ENCODE measurements around the gene SF3A1. TPM values are rescaled to one million over a fixed set of nuclear protein-coding genes. Genes with fewer than 3 reads are reported as not detected.

The SF3A1 gene
- total and polyA plus RNA-seq, 2 of the 8 experiments (the other 6 are each of a cell fraction or from before 2014, with no cell fraction given), result 27.8 to 285 TPM

Other genes with a start within 250 kb of the SF3A1 start
- 3.3 and 3.5 TPM in 2 replicates for gene LIF, start 110.1 kb downstream of the SF3A1 start, total RNA-seq (2021; fragmentation: NEBNext Ultra II Directional; extraction: Animal tissue kit (Norgen Biotek cat#: 25700))
- 3.3 and 4.1 TPM in 2 replicates for gene LIF, start 110.1 kb downstream of the SF3A1 start, polyA plus RNA-seq (2011; rRNA removed)
- gene OSM, start 90.0 kb downstream of the SF3A1 start, total RNA-seq (2021; fragmentation: NEBNext Ultra II Directional; extraction: Animal tissue kit (Norgen Biotek cat#: 25700)), result not detected in 2 replicates
- not detected in 2 replicates for gene OSM, start 90.0 kb downstream of the SF3A1 start, polyA plus RNA-seq (2011; rRNA removed)
- gene CASTOR1, start 67.4 kb downstream of the SF3A1 start, total RNA-seq (2021; fragmentation: NEBNext Ultra II Directional; extraction: Animal tissue kit (Norgen Biotek cat#: 25700)), result 8.4 and 10.3 TPM in 2 replicates
- gene CASTOR1, start 67.4 kb downstream of the SF3A1 start, polyA plus RNA-seq (2011; rRNA removed), result 36.0 and 44.6 TPM in 2 replicates
- gene TBC1D10A, start 30.0 kb downstream of the SF3A1 start, total RNA-seq (2021; fragmentation: NEBNext Ultra II Directional; extraction: Animal tissue kit (Norgen Biotek cat#: 25700)), result 5.4 and 6.5 TPM in 2 replicates
- gene TBC1D10A, start 30.0 kb downstream of the SF3A1 start, polyA plus RNA-seq (2011; rRNA removed), result 7.0 and 11.3 TPM in 2 replicates
- gene CCDC157, start 113 bp upstream of the SF3A1 start, total RNA-seq (2021; fragmentation: NEBNext Ultra II Directional; extraction: Animal tissue kit (Norgen Biotek cat#: 25700)), result 4.1 and 4.8 TPM in 2 replicates
- gene CCDC157, start 113 bp upstream of the SF3A1 start, polyA plus RNA-seq (2011; rRNA removed), result 8.4 and 9.4 TPM in 2 replicates
- 15.3 and 19.0 TPM in 2 replicates for gene RNF215, start 30.5 kb upstream of the SF3A1 start, total RNA-seq (2021; fragmentation: NEBNext Ultra II Directional; extraction: Animal tissue kit (Norgen Biotek cat#: 25700))
- gene RNF215, start 30.5 kb upstream of the SF3A1 start, polyA plus RNA-seq (2011; rRNA removed), result 13.1 and 16.4 TPM in 2 replicates
- gene SEC14L2, start 40.1 kb upstream of the SF3A1 start, total RNA-seq (2021; fragmentation: NEBNext Ultra II Directional; extraction: Animal tissue kit (Norgen Biotek cat#: 25700)), result 2.8 and 4.3 TPM in 2 replicates
- gene SEC14L2, start 40.1 kb upstream of the SF3A1 start, polyA plus RNA-seq (2011; rRNA removed), result 1.8 and 3.2 TPM in 2 replicates
- gene MTFP1, start 68.9 kb upstream of the SF3A1 start, total RNA-seq (2021; fragmentation: NEBNext Ultra II Directional; extraction: Animal tissue kit (Norgen Biotek cat#: 25700)), result 59.8 and 66.4 TPM in 2 replicates
- 98.8 and 120 TPM in 2 replicates for gene MTFP1, start 68.9 kb upstream of the SF3A1 start, polyA plus RNA-seq (2011; rRNA removed)
- not detected in 2 replicates for gene SEC14L3, start 115.1 kb upstream of the SF3A1 start, total RNA-seq (2021; fragmentation: NEBNext Ultra II Directional; extraction: Animal tissue kit (Norgen Biotek cat#: 25700))
- gene SEC14L3, start 115.1 kb upstream of the SF3A1 start, polyA plus RNA-seq (2011; rRNA removed), result not detected in 2 replicates
- gene SEC14L4, start 148.8 kb upstream of the SF3A1 start, total RNA-seq (2021; fragmentation: NEBNext Ultra II Directional; extraction: Animal tissue kit (Norgen Biotek cat#: 25700)), result 3.9 and 4.9 TPM in 2 replicates
- gene SEC14L4, start 148.8 kb upstream of the SF3A1 start, polyA plus RNA-seq (2011; rRNA removed), result 2.6 and 2.9 TPM in 2 replicates
- gene SEC14L6, start 189.8 kb upstream of the SF3A1 start, total RNA-seq (2021; fragmentation: NEBNext Ultra II Directional; extraction: Animal tissue kit (Norgen Biotek cat#: 25700)), result 0.63 and 0.80 TPM in 2 replicates
- 1.9 and 2.1 TPM in 2 replicates for gene SEC14L6, start 189.8 kb upstream of the SF3A1 start, polyA plus RNA-seq (2011; rRNA removed)
- gene GAL3ST1, start 217.8 kb upstream of the SF3A1 start, total RNA-seq (2021; fragmentation: NEBNext Ultra II Directional; extraction: Animal tissue kit (Norgen Biotek cat#: 25700)), result 10.5 and 11.0 TPM in 2 replicates
- 32.1 and 32.5 TPM in 2 replicates for gene GAL3ST1, start 217.8 kb upstream of the SF3A1 start, polyA plus RNA-seq (2011; rRNA removed)
- gene PES1, start 235.0 kb upstream of the SF3A1 start, total RNA-seq (2021; fragmentation: NEBNext Ultra II Directional; extraction: Animal tissue kit (Norgen Biotek cat#: 25700)), result 121 and 133 TPM in 2 replicates
- 191 and 247 TPM in 2 replicates for gene PES1, start 235.0 kb upstream of the SF3A1 start, polyA plus RNA-seq (2011; rRNA removed)